GM23338 (cell line): Measurements from ENCODE around the gene POU3F4. TPM values are rescaled to one million over a fixed set of nuclear protein-coding genes. Genes with fewer than 3 reads are reported as not detected.

Experiments used
- ZNF114 ChIP-seq: fragments of 250-450 bp; sonication (Bioruptor Pico); IDR thresholded peaks from 2 replicates; pipeline ENCODE4 v1.5.0; 2020; ENCODE audit warnings: mild to moderate bottlenecking, moderate library complexity
- polyA plus RNA-seq: library from polyadenylated mRNA; unstranded; fragments of >200 nt; fragmentation: Nextera tagmentation; extraction: Ambion mirVana; gene quantifications from 2 replicates; pipeline ENCODE4 v1.2.1, GENCODE V29; 2016
- total RNA-seq: library from RNA; depleted of rRNA; stranded (reverse); fragments of >200 nt; shearing (Covaris generic); gene quantifications from 2 replicates; pipeline ENCODE4 v1.2.3, GENCODE V29; 2014

The POU3F4 gene
- total and polyA plus RNA-seq, 2 experiments from 2014 or later = 1.1 to 1.5 TPM

- no peak for TF ChIP-seq ZNF114 (CRISPR knock-in tag)
Observed at GRCh38 chrX:83535417-83536196, 27.5 kb downstream of the POU3F4 start (continued).
